Measurements from ENCODE around the gene C10orf90.

The C10orf90 gene

DNA sequence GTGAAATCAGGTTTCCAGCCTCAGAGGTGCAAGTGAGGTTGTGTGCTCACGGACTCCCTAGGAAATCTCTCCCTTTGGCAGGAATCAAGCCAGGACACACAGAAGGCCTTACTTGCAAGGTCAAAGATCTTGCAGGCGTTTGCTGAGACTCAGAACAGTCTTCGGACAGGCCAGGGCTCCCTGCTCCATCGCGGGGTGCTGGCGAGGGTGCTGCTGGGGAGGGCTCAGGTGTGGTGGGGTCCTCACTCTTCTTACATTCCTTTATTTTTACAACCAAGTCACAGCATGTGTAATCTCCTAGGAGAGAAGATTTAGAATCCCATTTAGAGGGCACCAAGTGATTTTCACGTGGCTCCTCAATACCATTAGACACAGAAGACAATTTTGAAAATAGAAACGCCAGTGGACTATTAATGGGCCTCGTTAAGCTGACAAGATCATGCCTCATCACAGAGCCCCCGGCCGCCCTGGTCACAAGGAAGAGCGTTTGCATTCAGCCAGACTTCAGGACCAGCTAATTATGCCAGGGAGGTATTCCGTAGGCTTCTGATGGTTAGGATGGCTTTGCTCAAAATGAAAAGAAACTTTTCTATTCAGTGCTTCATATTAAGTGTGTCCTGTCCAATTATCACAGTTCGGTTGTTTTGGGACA, 209.1 kb downstream of the C10orf90 start:
- DNase-seq (ENCODE audit: low read depth, low spot score): no peak

DNA sequence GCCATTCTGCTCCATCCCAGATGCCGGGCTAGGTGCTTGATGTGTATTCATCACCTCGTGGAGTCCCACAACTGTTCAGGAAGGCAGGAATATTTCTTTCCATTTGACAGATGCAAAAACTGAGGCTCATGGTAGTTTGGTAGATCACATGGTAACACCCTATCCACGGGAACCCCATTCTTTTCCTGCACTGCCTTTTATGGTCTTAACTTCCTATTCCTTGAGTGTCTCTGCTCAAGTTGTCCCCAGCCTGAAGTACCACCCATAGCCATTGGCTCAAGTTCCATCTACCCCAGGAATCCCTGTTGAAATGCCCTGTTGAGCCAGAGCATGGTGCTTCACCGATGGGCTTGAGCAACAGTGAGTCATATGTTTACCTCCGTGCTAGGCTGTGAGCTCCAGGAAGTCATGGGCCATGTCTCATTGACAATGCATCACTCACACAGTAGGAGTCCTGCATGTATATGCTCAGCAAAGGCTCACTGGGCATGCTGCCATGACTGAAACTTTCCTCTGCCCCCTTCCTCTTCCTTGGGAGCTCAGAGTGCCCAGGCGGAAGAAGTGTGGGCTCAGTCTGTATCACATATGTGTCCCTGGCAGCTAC, 210.5 kb downstream of the C10orf90 start:
- DNase-seq (ENCODE audit: low read depth, low spot score): peak; percentile 74

DNA sequence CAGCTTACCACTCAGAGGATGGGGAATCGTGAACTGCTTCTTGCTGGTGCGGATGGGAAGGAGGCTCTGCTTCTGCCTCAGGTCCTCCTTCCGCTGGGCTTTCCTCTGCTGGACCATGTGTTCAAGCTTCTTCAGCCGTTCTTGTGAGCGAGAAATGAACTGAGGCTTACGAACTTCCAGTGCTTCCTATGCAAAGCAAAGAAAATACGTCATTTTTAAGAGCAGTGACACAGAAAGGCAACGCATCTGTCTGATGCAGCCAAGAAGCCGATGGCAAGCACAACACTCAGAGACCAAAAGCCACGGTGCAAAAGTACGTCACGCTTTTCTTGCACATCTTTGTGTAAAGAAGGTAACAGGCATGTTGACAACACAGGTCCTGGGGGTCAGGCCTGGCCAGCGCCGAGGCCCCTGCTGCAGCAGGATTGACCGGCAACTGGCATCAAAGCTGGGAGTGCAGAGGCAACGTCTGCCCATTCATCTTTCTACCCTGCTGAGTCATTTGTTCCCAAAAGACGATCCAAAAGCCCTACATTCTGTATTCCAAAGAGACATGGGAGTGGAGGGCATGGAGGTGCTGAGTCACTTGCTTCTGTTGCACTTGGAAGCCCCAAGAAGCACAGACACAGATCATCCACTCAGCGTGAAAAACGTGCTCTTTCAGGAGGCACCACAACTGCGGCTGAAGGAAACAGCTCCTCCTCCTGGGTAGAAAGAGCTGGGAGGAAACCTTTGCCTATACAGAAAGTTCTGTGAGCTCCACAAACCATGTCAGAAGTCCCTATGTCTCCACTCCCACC, 211.3 kb downstream of the C10orf90 start:
- peak; percentile 83 for DNase-seq (ENCODE audit: low read depth, low spot score)

DNA sequence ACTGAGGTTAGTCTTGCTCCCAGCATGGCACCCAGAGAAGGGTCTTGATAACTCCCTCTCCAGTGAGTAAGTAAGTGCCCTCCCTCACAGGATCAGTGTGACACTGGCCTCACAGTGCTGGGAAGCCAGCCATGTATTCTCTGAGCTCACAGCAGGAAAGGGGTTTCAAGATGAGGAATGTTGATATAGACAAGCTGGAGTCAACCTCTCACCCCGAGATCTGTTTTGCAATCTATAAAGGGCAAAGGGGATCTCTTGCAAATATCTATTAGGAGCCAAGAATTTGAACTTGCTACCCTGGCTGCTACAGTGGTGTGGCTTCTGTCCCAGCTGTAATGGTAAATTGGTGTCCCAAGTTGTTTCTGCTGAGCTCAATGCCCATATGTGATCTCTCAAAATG, 212.0 kb downstream of the C10orf90 start:
- DNase-seq (ENCODE audit: low read depth, low spot score): peak; percentile 44

DNA sequence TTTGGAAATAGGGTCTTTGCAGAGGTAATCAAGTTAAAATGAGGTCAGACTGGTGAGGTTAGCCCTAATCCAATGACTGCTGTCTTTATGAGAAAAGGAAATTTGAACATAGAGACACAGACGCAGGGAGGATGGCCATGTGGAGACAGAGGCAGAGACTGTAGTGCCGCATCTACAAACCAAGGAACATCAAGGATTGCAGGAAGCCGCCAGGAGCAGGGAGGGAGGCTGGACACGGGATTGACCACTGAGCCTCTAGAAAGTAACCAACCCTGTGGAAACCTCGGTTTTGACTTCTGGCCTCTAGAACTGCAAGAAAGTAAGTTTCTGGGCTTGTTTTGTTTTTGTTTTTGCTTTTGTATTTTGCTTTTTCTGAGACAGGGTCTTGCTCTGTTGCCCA, 213.9 kb downstream of the C10orf90 start:
- DNase-seq (ENCODE audit: low read depth, low spot score): no peak

DNA sequence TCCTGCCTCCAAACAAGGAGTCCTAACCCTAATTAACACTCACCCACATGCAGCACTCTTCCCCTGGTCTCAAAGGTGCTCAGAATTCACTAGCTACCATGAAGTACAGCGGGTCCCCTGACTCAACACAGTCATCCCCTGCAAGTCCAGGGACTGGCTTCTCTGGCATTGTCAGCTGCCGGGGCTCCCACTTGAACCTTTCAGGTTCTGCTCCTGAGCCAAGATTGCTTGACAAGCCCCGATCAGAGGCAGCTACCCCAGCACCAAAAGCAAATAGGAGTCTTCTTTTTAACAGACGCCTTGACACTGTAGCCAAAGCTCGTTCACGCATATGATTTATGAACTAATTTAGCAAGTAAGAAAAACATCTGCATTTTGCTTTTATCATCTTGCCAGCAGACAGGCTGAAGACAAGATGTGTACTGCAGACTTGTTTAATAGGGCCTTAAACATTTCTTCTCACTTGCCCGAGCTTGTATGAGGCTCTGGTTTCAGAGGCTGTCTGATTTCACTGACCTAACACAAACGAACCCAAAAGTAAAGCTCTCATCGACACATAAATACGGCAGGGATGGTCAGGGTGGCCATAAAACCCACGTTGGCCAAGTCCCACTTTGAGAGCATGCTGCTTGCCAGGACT, 214.6 kb downstream of the C10orf90 start:
- DNase-seq (ENCODE audit: low read depth, low spot score): peak; percentile 7

DNA sequence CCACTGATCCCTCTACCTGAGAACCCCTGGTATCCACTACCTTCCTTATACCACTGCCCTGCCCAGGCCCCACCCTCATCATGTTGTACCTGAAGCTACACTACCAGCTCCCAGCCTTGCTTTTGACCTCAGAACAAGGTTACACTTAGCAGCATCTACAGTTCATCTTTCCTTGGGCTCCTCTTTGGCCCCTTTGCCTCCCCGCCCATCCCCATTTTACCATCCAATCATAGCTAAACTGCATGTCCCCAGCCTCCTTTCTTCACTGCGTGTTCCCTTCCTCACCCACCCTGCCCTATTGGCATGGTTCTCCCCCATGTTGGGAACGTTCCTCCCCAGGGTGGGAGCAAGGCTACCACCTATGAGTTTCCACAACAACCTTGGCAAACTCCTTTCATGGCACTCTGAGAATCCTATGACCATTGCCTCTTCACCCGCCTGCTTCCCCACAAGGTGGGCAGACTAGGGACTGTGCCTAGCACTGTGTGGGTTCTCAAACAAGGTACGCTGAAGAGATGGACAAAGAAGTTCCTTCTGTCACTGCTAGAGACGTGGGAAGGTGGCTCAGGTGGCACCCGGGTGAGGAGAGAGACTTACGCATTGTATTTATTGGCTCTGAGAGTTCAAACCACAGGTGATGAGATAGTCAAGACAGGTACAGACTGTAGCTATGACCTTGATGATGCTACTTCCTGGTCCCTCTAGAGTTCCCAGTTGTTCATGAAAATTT, 215.3 kb downstream of the C10orf90 start:
- no peak for DNase-seq (ENCODE audit: low read depth, low spot score)

DNA sequence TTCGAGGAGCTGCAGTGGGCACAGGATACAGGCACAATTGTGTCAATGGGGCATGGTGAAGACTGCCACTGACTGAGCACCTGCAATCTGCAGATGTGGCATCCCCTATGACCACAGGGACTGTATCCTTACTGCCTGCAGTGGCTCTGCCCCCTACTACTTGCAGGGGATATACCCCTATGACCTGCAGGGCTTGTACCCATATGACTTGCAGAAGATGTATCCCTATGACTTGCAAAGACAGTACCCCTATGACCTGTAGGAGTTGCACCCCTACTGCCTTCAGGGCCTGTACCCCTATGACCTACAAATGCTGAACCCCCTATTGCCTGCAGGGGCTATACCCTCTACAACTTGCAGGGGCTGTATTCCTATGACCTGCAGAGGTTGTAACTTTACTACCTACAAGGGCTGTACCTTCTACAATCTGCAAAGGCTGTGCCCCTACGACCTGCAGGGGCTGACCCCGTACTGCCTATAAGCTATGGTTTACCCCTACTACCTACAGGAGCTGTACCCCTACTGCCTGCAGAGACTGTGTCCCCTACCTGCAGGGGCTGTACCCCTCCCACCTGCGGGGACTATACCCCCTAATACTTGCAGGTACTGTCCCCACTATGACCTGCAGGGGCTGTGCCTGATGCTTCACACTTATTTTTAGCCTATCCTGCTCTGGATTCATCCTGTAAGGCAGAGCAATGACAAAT, 216.3 kb downstream of the C10orf90 start:
- DNase-seq (ENCODE audit: low read depth, low spot score): no peak

DNA sequence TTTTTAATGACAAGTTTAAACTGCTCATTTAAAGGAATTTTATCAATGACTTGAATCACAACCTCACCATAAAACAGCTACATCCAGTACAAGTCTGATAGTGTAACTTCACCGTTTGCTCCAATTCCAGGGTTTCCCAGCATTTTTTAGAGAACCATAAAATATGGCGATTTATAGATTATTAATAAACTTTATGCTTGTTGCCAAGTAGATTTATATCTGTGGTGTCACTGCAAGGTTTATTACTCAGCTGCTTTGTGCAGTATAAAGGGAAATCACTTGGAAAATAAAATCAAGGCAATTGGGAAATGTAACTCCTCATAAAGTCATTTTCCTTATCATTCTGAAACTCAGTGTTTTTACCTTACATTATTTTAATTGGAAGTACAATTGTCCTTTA, 218.2 kb downstream of the C10orf90 start:
- DNase-seq (ENCODE audit: low read depth, low spot score): no peak

DNA sequence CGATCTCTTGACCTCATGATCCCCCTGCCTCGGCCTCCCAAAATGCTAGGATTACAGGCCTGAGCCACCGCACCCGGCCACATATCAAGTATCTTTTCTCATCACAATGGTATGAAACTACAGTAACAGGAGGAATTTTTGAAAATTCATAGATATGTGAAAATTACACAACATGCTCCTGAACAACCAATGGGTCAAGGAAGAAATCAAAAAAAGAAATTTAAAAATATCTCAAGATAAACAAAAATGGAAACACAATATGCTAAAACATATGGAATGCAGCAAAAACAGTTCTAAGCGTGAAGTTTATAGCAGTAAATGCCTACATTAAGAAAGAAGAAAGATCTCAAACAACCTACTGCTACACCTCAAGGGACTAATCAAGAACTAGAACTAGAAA, 222.4 kb downstream of the C10orf90 start:
- DNase-seq (ENCODE audit: low read depth, low spot score): no peak

DNA sequence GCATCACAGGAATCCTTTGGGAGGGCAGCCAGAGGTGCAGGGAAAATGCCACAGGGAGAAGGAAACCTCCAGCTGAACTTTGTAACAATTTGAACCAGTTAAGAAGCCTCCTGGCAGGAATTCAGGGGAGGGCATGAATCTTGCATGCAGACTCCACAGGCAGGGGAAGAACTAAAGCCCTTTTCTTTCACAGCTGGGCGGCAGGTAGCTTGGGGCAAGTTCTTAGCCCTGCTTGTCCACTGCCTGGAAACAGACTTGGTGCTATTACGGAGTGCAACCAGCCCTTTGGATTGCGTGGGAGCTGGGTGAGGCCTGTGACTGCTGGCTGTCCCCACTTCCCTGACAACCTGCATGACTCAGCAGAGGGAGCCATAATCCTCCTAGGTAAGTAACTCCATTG, 230.6 kb downstream of the C10orf90 start:
- peak; percentile 55 for DNase-seq (ENCODE audit: low read depth, low spot score)

DNA sequence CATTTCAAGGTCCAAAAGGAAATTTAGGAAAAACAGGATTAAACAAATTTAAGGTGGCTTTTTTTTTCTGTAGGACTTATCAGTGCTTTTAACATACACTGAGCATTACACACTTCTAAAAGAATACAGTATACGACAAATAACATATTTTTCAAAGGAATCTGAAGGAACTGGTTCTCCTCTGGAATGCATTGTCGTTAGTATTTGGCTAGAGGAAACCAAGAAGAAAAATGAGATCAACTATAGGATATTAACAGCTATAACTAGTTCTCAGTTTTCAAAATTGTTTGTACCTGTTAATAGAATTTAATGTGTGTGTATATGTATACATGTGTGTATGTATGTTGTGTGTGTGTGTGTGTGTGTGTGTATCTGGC, 232.1 kb downstream of the C10orf90 start:
- DNase-seq (ENCODE audit: low read depth, low spot score): no peak

DNA sequence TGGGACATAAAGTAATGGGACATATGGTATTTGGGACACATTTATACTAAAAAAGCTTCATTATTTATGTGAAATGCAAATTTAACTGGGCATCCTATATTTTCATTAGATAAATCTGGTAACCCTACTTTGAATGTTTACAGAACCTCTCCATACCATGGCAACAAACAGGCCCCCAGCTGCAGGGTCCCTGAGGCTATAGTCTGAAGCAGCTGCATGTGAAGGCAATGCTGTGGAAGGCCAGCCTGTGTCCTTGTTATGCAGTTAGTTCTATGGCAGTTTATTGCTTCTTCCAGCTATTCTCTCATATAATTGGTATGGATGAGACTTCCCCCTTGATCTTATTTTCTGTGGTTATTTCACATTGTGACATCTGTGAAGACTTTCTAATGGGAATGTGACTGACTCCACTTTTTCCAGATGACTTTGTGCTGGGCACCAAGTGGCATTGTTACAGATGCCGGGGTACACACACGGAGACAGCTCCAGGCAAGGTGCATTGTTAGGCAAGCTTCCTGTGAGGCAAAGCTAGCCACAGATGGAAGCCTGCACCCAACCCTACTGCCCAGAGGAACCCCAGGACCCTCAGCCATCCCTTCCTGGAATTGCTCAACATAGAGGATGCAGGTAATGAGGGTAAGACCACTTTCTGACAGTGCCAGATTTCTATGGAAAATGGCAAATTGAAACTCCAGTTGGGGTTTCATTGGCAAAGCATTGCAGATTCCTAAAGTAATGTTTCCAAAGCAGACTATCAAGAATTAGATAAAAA, 232.7 kb downstream of the C10orf90 start:
- no peak for DNase-seq (ENCODE audit: low read depth, low spot score)

DNA sequence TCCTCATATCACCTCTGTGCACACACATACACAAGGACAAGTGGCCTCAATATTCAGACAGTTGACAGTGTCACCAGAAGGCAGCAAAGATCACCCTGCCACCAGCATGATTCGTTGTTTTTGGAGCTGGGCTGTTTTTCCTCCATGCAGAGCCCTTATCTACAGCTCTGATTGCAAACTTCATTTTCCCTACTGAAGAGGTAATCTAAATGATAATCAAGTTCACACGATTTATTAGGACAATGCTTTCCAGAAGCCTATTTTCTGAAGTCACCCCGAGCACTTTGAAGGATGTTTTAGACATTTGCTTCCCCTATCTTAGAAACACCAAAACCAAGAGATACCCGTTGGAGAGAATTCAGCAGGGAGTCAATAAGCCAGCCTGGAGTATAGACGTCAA, 236.3 kb downstream of the C10orf90 start:
- no peak for DNase-seq (ENCODE audit: low read depth, low spot score)

DNA sequence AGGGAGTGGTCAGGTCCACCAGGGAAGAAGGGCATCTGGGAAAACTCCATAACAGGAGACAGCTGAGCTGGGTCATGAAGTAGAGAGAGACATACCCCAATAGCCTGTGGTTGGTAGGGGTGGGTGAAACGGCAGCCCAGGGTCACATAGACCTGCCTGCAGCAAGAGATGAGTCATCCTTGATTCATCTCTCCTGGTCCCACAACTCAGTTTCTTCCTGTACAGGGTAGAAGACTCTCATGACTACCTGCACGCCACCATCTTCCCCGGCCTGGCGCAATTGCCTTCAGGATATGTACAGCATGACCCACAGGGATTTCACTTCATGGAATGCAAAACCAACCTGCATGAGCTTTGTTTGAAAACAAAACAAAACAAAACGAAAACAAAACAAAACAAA, 237.1 kb downstream of the C10orf90 start:
- peak; percentile 16 for DNase-seq (ENCODE audit: low read depth, low spot score)

DNA sequence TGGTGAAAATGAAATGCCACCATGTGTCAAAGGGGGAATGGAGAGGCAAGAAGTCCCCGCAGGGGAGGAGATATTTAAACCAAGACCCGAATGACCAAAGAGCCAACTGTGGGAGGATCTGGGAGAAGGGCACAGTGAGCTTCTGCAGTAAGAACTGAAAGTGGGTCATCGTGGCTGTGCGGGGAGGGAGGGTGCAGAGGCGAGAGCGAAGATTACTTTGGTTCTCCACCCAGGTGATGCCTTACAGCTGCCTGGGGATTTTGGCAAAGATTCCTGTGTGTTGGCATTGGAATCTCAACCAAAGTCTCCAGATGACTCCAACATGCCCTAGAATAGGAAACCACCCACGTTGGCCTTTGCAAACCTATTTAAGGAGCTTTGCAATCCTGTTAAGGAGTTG, 238.0 kb downstream of the C10orf90 start:
- no peak for DNase-seq (ENCODE audit: low read depth, low spot score)

DNA sequence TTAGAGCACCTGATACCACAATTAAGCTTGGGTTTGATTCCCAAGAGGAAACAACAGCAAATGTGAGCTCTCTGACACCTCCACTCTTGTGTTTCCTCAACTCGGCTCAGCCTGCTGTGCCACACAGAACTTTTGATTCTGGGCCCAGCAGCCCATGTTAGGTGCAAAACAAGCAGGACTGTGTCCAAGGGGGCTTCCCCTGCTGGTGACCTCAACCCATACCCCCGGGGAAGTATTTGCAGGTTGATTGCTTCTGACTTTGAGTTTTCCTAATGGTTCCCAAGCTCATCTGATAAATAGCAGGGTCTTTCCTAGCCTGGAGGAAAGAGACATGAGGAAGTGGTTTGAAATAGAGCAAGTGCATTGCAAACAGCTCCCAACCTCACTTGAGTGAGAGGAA, 238.7 kb downstream of the C10orf90 start:
- DNase-seq (ENCODE audit: low read depth, low spot score): no peak

DNA sequence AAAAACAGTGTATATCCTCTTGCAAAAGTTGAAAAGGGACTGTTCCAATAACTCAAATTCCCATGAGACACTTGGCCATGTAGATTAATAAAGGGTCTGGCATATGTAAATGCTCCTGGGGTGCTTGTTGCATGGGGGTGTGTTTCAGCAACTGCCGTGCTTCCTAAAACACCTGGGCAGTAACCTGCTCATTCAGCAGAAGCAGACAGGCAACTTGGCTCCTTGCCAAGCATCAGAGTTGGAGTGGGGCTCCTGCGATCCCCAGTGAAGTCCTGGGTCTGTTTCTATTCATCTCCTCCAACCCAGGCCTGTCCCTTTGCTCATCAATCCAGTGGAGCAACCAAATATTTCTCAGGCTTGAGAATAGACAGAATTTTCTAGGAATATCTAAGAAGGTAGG, 240.0 kb downstream of the C10orf90 start:
- no peak for DNase-seq (ENCODE audit: low read depth, low spot score)

DNA sequence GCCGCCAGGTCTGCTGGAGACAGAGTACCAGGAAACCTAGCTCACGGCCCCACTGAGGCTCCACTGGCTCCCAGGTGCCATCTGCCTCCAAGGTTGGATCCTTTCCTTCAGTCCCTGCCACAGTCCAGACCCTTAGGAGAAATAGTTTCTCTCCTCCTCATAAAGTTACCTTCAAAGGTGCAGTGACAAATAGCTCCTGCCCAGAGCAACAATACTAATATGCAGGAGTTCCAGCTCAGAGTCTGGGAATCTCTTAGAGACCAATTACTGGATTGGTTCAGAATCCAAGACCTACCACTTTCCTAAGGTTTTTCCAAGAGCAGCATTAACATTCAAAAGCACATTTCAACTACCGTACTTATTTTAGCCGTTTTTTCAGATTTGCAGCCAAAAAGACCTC, 241.2 kb downstream of the C10orf90 start:
- DNase-seq (ENCODE audit: low read depth, low spot score): no peak

DNA sequence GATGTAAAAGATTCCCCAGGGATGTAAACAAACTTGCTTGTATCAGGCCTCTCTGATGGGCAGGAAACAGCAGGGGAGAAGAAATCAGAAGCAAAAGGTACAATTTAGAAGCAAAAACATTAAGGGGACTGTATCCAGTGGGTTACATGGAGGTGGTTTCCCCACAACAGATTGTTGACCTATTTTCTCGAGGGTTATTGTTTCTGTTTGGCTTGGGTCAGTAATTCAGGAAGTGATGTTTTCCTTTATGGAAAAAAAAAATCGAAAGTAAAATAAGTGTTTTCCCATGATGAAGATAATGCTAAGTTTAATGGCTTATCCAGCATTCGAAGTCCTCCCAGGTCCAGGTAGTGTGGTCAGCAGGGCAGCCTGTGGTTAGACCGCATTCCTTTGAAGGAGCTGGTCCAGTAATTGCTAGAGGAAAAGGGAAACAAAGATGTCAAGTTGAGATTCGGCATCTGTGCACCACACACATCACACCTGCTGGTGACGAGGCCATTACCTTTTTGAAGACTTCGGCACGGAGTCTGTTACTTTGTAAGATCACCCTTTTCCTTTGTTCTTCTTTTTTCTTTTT, 244.9 kb downstream of the C10orf90 start:
- DNase-seq (ENCODE audit: low read depth, low spot score): peak; percentile 23
